ENCODE data around the gene SYT2. TPM values are rescaled to one million over a fixed set of nuclear protein-coding genes. Genes with fewer than 3 reads are reported as not detected.

The SYT2 gene
- total RNA-seq, 1 donor from 2014 or later: not detected

DNA sequence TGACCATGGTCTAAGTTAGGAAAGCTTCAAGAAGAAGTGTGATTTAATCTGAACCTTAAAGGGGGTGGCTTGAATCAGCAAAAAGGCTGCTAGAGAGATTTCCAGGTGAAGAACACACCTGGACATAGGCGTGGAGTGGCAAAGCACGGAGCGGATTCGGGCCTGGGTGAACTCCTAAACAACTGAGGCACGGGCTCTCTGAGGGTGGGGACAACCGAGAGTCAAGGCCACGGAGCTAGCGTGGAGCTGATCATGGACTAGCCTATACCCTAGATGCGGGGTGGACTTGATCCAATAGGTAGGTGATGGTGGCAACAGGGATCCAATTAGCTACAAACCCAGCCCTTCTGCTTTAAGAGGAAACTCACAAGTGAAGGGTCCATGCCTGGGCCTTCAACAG is 27.8 kb downstream of the SYT2 start:
- intact Hi-C loops (cut with DNase I): no loop called here
- TF ChIP-seq, protein P1, sequence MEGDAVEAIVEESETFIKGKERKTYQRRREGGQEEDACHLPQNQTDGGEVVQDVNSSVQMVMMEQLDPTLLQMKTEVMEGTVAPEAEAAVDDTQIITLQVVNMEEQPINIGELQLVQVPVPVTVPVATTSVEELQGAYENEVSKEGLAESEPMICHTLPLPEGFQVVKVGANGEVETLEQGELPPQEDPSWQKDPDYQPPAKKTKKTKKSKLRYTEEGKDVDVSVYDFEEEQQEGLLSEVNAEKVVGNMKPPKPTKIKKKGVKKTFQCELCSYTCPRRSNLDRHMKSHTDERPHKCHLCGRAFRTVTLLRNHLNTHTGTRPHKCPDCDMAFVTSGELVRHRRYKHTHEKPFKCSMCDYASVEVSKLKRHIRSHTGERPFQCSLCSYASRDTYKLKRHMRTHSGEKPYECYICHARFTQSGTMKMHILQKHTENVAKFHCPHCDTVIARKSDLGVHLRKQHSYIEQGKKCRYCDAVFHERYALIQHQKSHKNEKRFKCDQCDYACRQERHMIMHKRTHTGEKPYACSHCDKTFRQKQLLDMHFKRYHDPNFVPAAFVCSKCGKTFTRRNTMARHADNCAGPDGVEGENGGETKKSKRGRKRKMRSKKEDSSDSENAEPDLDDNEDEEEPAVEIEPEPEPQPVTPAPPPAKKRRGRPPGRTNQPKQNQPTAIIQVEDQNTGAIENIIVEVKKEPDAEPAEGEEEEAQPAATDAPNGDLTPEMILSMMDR (IDR thresholded peaks at IDR 0.05): no peak
- no peak overlapping the region for H3K4me3 ChIP-seq
- H3K4me1 ChIP-seq: no peaks in the 10 kb centered on the region
- H3K27ac ChIP-seq: no peak overlapping the region
- no peaks in the 10 kb centered on the region for H3K27me3 ChIP-seq
- H3K36me3 ChIP-seq: no peaks in the 10 kb centered on the region
- H3K9me3 ChIP-seq: no peaks in the 10 kb centered on the region
- DNase-seq (ENCODE audit: low spot score in 2 of 2): no peak

DNA sequence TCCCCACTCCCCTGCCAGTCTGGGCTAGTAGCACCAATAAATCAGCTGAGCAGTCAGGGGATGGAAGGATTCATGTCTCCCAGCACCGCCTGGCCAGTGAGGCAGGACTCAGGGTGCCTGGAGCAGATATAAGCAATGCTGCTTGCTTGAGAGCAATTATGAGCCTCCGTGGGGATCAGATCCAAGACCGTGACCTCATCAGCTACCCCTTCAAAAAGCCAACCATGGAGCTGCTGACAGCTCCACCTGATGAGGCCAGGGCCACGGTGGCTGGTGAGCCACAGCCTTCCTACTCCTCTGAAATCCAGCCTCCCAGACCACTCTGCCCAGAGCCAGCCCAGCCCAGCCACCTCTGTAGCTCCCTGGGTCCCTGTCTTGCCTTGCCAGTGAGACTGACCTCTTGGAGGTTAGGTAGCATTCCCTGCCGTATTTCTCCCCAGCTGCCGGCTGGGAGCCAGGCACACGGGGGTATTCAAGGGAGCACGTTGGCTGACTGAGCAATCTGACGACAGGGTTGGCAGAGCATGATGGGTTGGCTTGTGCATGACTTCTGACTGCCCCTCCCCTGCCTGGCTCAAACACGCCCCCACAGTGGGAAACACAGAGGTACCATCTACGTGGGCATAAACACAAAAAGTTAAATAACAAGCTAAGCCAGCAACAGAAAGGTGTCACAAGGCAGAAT is 28.4 kb downstream of the SYT2 start:
- no peaks in the 10 kb centered on the region for H3K36me3 ChIP-seq
- DNase-seq (ENCODE audit: low spot score in 2 of 2): no peak
- no peak overlapping the region for H3K4me3 ChIP-seq
- H3K9me3 ChIP-seq: no peaks in the 10 kb centered on the region
- no peaks in the 10 kb centered on the region for H3K4me1 ChIP-seq
- H3K27me3 ChIP-seq: no peaks in the 10 kb centered on the region
- intact Hi-C loops (cut with DNase I): no loop called here
- H3K27ac ChIP-seq: no peak overlapping the region
- TF ChIP-seq, protein P1 (IDR thresholded peaks at IDR 0.05): no peak

DNA sequence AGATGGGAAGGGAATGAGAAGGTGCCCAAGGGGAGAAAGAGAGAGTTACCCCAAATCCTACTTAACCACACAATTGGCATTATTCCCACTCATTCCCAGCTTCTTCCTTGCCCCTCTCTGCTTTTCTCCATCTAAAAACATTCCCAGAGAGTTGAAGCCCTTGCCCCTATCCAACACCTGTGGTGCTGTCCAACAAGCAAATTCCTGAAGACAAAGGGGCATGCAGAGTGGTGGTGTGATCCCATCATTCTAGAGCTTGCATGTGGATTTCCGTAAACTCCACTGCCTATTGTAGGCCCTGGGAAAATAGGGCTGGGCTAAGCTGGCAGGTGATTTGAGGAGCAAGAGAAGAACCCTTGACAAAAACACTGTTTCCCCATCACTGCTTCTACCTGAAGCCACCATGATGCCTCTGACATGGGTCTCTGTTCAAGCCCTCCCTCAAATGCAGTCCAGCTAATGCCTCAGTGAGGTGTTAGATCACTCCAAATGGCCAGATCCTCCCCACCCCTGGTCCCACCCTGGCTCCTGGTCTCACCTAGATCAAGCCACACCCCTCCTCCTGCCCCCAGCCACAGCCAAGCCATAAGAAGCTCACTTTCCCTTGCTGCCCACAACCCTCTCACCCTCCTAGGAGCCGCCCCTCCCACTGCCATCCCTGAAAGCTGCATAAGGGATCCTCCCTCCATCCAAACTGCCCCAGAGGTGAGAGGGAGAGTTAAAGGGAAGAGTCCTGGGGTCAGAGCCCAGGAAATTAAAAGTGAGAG is 29.5 kb downstream of the SYT2 start:
- intact Hi-C loops (cut with DNase I): no loop called here
- no peak for DNase-seq (ENCODE audit: low spot score in 2 of 2)
- Histone ChIP-seq H3K27ac (no peak overlapping the region), H3K4me1 (no peaks in the 10 kb centered on the region), H3K4me3 (no peak overlapping the region), H3K27me3 (no peaks in the 10 kb centered on the region), H3K36me3 (no peaks in the 10 kb centered on the region), H3K9me3 (no peaks in the 10 kb centered on the region)
- TF ChIP-seq, protein P1 (IDR thresholded peaks at IDR 0.05): no peak

DNA sequence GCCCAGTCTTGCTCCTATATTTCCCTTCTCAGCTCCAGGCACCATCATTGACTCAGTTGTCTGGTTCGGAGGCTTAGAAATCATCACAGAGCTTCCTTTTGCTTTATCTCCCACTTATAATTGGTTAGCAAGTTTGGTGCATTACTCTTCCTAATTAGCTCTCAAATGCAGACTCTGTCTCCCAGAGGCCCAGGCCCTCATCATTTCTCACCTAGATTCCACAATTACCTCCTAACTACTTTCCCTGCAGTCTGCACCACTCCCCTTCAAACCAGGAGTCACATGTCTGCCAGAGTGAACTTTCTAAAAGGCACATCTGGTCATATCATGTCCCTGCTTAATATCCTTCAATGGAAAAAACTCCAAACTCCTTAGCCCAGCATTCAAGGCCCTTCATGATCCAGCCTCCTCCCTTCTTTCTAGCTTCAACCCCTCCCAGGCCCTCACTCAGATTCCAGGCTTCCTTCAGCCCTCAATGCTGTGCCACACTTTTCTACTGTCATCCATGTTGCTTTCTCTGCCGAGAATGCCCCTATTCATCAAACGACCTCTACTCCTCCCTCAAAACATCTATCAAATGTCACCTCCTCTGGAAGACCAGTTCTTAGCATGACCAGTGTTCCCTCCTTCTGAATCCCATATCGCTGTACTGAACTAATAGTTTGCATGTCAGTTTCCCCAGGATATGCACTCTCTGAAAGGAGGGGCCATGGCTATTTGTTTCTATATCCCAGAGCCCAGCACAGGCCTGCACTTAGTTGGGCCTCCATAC is 30.7 kb downstream of the SYT2 start:
- TF ChIP-seq, protein P1 (IDR thresholded peaks at IDR 0.05): no peak
- intact Hi-C loops (cut with DNase I): no loop called here
- no peak overlapping the region for H3K27ac ChIP-seq
- no peaks in the 10 kb centered on the region for H3K36me3 ChIP-seq
- no peaks in the 10 kb centered on the region for H3K9me3 ChIP-seq
- H3K27me3 ChIP-seq: no peaks in the 10 kb centered on the region
- H3K4me1 ChIP-seq: no peaks in the 10 kb centered on the region
- H3K4me3 ChIP-seq: no peak overlapping the region
- no peak for DNase-seq (ENCODE audit: low spot score in 2 of 2)

DNA sequence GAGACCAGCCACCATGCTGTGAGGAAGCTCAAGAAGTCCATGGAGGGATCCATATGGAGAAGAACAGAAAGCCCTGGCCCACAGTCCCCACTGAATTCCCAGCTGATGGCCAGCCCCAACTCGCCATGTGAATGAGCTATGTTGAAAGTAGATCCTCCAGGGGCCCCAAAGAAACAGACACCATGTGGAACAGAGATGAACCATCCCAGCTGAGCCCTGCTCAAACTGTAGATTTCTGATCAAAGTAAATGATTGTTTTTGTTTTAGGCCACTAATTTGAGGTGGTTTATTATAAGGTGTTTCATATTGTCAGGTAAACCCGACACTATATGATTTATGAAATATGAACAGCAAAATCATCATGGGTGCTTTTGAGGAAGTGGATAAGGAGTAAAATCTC is 32.8 kb downstream of the SYT2 start:
- Histone ChIP-seq H3K36me3 (no peaks in the 10 kb centered on the region), H3K27me3 (no peaks in the 10 kb centered on the region), H3K27ac (no peak overlapping the region), H3K4me3 (no peak overlapping the region), H3K9me3 (no peaks in the 10 kb centered on the region), H3K4me1 (no peaks in the 10 kb centered on the region)
- TF ChIP-seq, protein P1 (IDR thresholded peaks at IDR 0.05): no peak
- no peak for DNase-seq (ENCODE audit: low spot score in 2 of 2)
- intact Hi-C loops (cut with DNase I): no loop called here

Data from ascending aorta (tissue), 2 donors.